Activated T-cell treated with anti-CD3 and anti-CD28 coated beads, Interleukin-2, amount 50 U/mL, for 24 hours (primary cell): ENCODE measurements around the gene LIMS1.
"Not testable (repeated sequence)": the region's sequence is repeated elsewhere in the genome, so short reads cannot be mapped to it uniquely, and the experiment has no call there.

Source experiments
- DNase-seq: peaks from one replicate; pipeline ENCODE4 v3.0.0-alpha.2; 2020
- H3K27ac Mint-ChIP-seq: 2 replicates; pipeline ENCODE4 v1.8.0; 2020; ENCODE audit warnings: mild to moderate bottlenecking, mixed read lengths
- H3K27me3 Mint-ChIP-seq: 2 replicates; pipeline ENCODE4 v1.8.0; 2020; ENCODE audit warnings: mixed read lengths
- H3K36me3 Mint-ChIP-seq: 2 replicates; pipeline ENCODE4 v1.8.0; 2020; ENCODE audit warnings: low read depth, mixed read lengths
- H3K4me1 Mint-ChIP-seq: 2 replicates; pipeline ENCODE4 v1.8.0; 2020; ENCODE audit warnings: low read depth, mixed read lengths
- H3K4me3 Mint-ChIP-seq: 2 replicates; pipeline ENCODE4 v1.8.0; 2020; ENCODE audit warnings: mild to moderate bottlenecking, moderate library complexity, mixed read lengths
- H3K9me3 Mint-ChIP-seq: 2 replicates; pipeline ENCODE4 v1.8.0; 2020; ENCODE audit warnings: mixed read lengths

Gene LIMS1, protein sequence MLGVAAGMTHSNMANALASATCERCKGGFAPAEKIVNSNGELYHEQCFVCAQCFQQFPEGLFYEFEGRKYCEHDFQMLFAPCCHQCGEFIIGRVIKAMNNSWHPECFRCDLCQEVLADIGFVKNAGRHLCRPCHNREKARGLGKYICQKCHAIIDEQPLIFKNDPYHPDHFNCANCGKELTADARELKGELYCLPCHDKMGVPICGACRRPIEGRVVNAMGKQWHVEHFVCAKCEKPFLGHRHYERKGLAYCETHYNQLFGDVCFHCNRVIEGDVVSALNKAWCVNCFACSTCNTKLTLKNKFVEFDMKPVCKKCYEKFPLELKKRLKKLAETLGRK

DNA sequence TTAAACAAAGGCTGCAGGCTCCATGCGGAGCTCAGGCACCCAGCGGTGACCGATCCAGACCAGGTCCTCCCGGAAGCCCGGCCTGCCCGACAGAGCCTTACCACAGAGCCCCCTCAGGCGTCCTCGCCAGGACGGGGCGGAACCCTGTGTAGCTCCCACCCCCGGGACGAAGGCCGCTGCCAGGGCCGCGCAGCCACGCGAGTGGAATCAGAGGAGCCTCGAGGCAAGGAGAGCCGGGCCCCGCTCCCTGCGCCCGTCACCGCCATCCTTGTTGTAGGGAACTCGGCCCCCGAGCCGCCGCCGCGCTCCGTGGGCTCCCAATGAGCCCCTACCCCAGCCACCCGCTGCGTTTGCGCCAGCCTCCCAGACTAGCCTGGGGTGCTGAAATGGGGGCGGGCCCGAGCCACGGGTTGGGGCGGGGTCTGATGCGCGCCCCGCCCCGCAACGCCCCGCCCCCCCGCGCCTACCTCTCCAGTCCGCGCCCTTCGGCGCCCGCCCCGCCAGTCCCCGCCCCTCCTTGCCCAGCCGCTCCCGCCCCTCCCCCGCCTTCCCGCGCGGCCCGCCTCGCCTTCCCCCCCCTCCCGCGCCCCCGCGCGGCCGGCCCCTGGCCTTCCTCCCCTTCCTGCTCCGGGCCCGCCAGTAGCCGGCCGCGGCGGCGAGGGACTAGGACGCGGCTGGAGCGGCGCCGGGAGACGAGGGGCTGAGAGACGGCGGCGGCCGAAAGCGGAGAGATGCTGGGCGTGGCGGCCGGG, at the start of gene LIMS1:
TSS of gene LIMS1 (plus strand) at position 639 of the 752 bp plus-strand sequence. CDS start at position 732, 93 bp downstream.
- Mint-ChIP-seq H3K36me3 (peaks cover 14% of the 10 kb centered on the region), H3K4me1 (peaks cover 50% of the 10 kb centered on the region), H3K9me3 (no peaks in the 10 kb centered on the region), H3K27me3 (no peaks in the 10 kb centered on the region), H3K4me3 (peak within 1 kb of the TSS; percentile 93), H3K27ac (peak within 1 kb of the TSS; percentile 93)
- peak; percentile 90 for DNase-seq

DNA sequence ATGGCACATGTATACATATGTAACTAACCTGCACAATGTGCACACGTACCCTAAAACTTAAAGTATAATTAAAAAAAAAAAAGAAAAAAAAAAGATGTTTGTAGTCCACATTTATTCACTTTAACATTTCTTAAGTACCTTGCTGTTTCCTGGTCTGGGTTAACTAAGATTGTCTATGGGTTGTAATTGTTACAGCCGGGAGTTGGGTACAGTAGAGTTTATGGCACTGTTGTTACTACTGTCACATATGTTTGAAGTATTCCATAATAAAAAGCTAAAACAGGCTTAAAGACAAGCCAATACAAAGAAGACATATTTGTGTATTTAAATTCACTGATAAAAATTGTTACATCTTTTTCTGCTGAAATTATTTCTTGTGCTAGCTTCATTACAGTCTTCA, 49.0 kb upstream of the LIMS1 start:
- Mint-ChIP-seq H3K9me3 (peaks cover 3% of the 10 kb centered on the region), H3K4me1 (peaks cover 3% of the 10 kb centered on the region), H3K36me3 (peaks cover 87% of the 10 kb centered on the region), H3K27me3 (no peaks in the 10 kb centered on the region), H3K27ac (peak overlapping the region; percentile 40), H3K4me3 (no peak overlapping the region)
- no peak for DNase-seq

DNA sequence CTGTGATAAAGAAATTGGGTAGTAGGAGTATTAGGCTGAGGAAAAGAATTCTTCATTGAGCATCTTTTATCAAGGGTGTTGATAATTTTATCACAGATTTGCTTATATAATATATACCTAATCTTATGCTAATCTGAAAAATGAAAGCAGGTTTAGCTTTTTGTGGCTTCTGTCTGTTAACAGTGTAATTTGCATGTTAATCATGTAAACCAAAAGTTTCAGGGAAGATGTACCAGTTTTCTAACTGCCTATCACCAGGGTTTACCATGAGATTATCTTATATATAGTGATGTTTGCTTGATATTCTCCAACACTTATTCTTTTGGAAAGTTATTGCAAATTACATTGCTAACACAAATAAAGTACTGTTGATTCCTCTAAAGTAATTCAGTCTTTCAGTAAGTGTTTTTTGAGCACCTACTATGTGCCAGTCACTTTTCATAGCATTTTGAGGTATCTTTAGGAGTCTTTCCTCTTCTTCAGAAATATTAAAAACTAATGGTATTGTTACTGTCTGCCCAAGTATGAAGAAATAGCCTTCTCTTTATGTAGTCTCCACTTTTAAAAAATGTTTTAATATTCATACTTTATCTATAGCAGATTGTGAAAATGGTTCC, 43.7 kb upstream of the LIMS1 start:
- DNase-seq = no peak
- Mint-ChIP-seq H3K4me3 (no peak overlapping the region), H3K9me3 (no peaks in the 10 kb centered on the region), H3K27me3 (no peaks in the 10 kb centered on the region), H3K27ac (no peak overlapping the region), H3K36me3 (peaks cover 85% of the 10 kb centered on the region), H3K4me1 (peaks cover 16% of the 10 kb centered on the region)

DNA sequence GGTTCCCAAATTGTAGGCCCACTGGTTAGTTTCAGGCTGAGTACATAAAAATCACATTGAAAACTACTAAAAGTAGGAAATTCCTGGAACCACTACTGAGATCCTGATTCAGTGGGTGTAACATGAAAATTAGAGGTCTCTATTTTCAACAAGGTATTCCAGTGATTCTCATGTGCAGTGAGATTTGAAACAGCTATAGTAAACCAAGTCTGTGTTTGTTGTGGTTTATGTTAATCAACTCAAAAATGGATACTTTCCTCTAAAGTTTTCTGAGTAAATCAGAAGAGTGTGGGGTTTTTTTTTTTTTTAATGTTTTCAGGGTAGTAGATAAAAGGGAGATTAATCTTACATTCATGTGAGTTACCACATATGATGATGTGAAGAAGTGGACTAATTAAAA, 42.4 kb upstream of the LIMS1 start:
- Mint-ChIP-seq H3K4me1 (peaks cover 16% of the 10 kb centered on the region), H3K36me3 (peaks cover 80% of the 10 kb centered on the region), H3K27me3 (no peaks in the 10 kb centered on the region), H3K9me3 (no peaks in the 10 kb centered on the region), H3K27ac (peak overlapping the region; percentile 79), H3K4me3 (no peak overlapping the region)
- DNase-seq = no peak

DNA sequence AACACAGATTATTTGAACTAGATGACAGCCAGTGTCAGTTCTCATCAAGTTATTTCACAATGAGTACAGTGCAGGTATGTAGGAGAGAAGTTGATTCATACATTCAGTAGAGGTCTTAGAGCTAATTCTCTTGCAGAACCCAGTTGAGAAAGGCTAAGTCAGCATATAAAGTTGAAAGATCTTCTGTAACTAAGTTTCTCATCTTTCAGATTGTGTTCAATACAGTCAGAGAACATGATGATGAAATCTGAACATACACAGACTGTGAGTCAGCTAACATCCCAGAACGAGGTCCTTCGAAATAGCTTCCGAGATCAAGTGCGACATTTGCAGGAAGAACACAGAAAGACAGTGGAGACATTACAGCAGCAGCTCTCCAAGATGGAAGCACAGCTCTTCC, 41.9 kb upstream of the LIMS1 start:
- peaks cover 79% of the 10 kb centered on the region for H3K36me3 Mint-ChIP-seq
- H3K9me3 Mint-ChIP-seq = no peaks in the 10 kb centered on the region
- H3K27ac Mint-ChIP-seq = peak overlapping the region; percentile 42
- H3K27me3 Mint-ChIP-seq = no peaks in the 10 kb centered on the region
- H3K4me1 Mint-ChIP-seq = peaks cover 16% of the 10 kb centered on the region
- no peak for DNase-seq
- no peak overlapping the region for H3K4me3 Mint-ChIP-seq

DNA sequence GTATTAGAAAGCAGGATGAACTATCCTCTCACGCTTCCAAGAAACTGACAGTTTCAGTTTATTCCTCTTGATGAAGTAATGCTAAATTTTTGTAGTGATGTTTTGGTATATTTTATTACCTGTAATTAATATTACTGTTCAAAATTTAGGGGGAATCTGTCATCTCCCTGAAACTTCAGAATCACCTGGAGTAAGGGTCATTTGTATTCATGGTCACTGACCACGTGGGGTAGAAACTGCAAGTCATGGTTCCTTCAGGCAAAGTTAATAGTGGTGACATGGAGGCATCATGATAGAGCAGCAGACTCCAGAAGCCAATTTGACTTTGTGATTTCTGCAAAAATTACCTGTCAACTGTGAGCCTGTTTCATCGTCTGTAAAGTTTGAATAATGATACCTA, 38.1 kb upstream of the LIMS1 start:
- peaks cover 65% of the 10 kb centered on the region for H3K36me3 Mint-ChIP-seq
- H3K4me1 Mint-ChIP-seq, DNase-seq, H3K27ac Mint-ChIP-seq, H3K27me3 Mint-ChIP-seq, H3K4me3 Mint-ChIP-seq, H3K9me3 Mint-ChIP-seq: not testable (repeated sequence)

DNA sequence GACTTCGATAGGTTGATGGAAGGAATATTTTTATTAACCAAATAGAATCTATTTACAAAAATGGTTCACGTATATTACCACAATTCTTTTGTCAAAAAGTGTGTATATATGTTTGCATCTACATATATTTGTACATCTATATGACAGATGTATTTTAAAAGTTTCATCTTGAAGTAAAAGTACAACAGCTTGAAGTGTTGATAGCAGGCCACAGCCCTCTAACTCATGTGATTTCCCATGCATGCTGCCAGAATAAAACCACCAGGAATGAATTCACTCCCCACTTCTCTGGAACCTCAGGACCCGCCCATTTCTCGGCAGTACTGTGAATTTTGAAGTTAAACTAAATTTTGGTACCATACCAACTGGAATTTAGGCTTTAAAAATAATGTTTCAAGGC, 26.6 kb upstream of the LIMS1 start:
- H3K4me3 Mint-ChIP-seq, H3K4me1 Mint-ChIP-seq, DNase-seq, H3K27me3 Mint-ChIP-seq, H3K27ac Mint-ChIP-seq, H3K9me3 Mint-ChIP-seq: not testable (repeated sequence)
- H3K36me3 Mint-ChIP-seq = peaks cover 58% of the 10 kb centered on the region

DNA sequence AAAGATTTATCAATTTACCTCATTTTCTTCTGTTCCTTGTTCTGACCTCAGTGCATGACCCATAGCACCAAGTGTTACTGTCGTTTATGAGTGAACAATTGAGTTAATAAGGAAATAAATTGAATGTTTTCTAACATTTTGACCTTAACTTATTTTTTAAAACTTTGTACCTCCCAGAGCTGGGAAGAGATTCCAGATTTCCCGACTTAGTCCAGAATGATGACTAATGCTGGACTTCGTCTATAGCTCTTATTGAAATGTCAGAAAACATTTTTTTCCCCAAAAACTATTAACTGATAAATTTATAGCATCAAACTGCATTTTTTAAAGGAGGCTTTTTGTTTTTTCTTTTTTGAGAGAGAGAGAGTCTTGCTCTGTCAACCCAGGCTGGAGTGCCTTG, 21.8 kb upstream of the LIMS1 start:
- not testable (repeated sequence) for H3K27me3 Mint-ChIP-seq, H3K27ac Mint-ChIP-seq, DNase-seq, H3K4me3 Mint-ChIP-seq, H3K9me3 Mint-ChIP-seq, H3K4me1 Mint-ChIP-seq
- H3K36me3 Mint-ChIP-seq = peaks cover 21% of the 10 kb centered on the region

DNA sequence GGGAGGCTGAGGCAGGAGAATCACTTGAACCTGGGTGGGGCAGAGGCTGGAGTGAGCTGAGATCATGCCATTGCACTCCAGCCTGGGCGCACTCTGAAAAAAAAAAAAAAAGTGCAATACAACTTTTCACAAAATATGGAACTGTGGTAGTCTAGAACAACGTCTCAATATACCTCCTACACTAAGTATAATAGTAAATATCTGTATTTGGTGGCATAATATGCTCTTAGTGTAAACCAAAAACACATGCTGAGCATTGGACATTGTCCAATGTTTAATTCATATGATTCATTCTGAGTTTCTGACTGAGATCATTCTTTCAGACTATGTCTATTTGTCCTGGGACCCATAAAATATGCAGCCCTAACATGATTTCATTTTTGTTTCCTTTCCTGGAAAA, 19.8 kb upstream of the LIMS1 start:
- not testable (repeated sequence) for DNase-seq, H3K27ac Mint-ChIP-seq, H3K27me3 Mint-ChIP-seq, H3K9me3 Mint-ChIP-seq, H3K4me1 Mint-ChIP-seq, H3K4me3 Mint-ChIP-seq
- H3K36me3 Mint-ChIP-seq = peaks cover 16% of the 10 kb centered on the region

DNA sequence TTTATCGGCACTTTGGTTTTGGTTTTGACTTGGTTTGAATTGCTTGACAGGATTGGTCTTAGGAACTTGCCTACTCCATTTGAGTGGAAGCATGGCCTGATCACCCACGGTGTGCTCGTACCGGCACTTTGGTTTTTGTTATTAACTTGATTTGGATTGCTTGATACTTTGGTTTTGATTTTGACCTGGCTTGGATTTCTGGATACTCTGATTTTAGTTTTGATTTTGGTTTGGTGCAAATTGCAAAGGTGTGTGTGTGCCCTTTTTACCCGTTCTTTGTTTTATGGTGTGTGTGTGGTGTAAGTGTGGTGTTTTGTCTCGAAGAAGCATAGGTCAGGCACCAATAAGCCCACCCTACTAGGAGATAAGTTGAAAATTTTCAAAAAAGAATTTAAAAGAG, 9.6 kb upstream of the LIMS1 start:
- not testable (repeated sequence) for H3K9me3 Mint-ChIP-seq, H3K36me3 Mint-ChIP-seq, DNase-seq, H3K27me3 Mint-ChIP-seq, H3K27ac Mint-ChIP-seq, H3K4me3 Mint-ChIP-seq, H3K4me1 Mint-ChIP-seq

DNA sequence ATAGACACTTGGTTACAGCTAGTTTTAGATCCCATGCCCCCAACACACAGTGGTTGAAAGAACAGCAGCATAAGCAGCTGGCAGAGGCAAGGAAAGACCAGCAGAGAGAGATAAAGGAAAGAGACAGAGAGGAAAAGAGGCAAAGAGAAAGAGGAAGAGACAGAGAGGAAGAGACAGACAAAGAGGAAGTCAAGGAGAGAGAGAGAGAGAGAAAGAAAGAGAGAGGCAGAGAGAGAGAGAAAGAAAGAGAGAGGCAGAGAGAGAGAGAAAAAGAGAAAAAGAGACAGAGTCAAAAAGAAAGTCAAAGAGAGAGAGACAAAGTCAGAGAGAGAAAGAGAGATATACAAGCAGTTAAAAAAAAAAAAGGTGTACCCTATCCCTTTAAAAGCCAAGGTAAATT, 9.0 kb upstream of the LIMS1 start:
- H3K4me3 Mint-ChIP-seq, H3K27ac Mint-ChIP-seq, H3K4me1 Mint-ChIP-seq, H3K9me3 Mint-ChIP-seq, H3K27me3 Mint-ChIP-seq, H3K36me3 Mint-ChIP-seq, DNase-seq: not testable (repeated sequence)

DNA sequence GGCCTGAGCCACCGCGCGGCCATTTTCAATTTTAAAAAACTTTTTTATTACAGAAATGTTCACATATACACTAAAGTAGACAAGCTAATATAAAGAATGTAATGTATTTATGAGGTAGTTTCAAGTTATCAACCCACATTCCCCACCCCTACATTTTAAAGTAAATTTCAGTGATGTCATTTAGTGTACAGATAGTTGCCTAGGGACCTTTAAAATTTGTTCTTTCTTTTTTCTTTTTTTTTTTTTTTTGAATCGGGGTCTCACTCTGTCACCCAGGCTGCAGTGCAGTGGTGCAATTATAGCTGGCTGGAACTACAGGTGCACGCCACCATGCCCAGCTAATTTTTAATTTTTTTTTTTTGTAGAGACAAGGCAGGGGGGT, 2.6 kb upstream of the LIMS1 start:
- DNase-seq = no peak
- H3K27ac Mint-ChIP-seq = no peak overlapping the region
- peaks cover 8% of the 10 kb centered on the region for H3K36me3 Mint-ChIP-seq
- peaks cover 30% of the 10 kb centered on the region for H3K4me1 Mint-ChIP-seq
- H3K27me3 Mint-ChIP-seq = no peaks in the 10 kb centered on the region
- H3K4me3 Mint-ChIP-seq = peak overlapping the region; percentile 69
- no peaks in the 10 kb centered on the region for H3K9me3 Mint-ChIP-seq

DNA sequence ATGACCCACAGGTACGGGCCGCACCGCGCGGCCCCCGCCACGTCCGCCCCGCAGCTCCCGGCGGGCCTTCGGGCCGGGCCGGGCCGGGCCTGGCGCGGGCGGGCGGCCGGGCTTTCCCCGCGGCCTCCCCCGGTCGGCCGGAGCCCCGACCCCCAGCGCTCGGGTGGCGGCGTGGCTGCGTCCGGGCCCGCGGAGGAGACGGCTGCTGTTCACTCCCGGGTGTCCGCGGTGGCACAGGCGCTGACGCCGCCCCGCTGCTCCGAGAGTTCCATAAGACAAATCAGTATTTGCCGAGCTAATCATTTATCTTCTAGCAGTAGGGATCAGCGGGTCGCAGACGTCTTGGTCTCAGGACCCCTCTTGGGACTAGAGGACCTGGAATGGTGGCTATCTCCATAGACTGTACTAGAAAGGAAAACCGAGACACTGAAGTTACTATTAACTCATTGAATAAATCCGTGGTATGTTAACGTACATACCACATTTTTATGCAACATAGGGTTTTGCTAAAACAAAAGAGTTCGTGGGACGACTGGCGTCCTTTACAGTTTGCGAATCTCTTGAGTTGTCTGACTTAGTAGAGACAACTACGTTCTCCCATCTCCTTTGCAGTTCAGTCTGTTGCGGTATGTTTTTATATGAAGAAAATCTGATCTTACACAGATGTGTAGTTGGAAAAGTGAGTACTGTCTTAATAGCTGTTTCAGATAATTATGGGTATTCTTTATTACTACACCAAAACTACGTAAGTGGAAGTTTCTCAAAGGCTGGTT, 500 bp downstream of the LIMS1 start:
- Mint-ChIP-seq H3K9me3 (no peaks in the 10 kb centered on the region), H3K36me3 (peaks cover 15% of the 10 kb centered on the region), H3K4me1 (peaks cover 50% of the 10 kb centered on the region), H3K4me3 (peak overlapping the region; percentile 93), H3K27ac (peak overlapping the region; percentile 93), H3K27me3 (no peaks in the 10 kb centered on the region)
- DNase-seq = peak; percentile 72

DNA sequence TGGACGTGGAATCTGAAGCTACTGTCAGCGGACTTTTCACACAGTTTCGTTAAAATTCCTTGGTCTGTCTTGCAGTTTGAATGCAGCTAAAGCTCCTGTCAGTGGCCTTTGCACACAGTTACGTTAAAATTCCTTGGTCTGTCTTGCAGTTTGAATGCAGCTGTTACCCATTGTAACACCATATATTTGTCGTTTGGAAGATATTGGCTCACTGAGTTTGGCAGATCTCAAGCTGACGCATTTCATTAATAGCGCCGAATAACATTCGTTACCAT, 1.0 kb downstream of the LIMS1 start:
- no peaks in the 10 kb centered on the region for H3K27me3 Mint-ChIP-seq
- no peaks in the 10 kb centered on the region for H3K9me3 Mint-ChIP-seq
- DNase-seq = no peak
- H3K4me3 Mint-ChIP-seq = peak overlapping the region; percentile 93
- H3K36me3 Mint-ChIP-seq = peaks cover 15% of the 10 kb centered on the region
- H3K4me1 Mint-ChIP-seq = peaks cover 49% of the 10 kb centered on the region
- H3K27ac Mint-ChIP-seq = peak overlapping the region; percentile 93
